ENCODE results near the gene CELF3. TPM values are rescaled to one million over a fixed set of nuclear protein-coding genes. Genes with fewer than 3 reads are reported as not detected.
"Not testable (repeated sequence)": the region's sequence is repeated elsewhere in the genome, so short reads cannot be mapped to it uniquely, and the experiment has no call there.

Gene CELF3
- total RNA-seq, 1 donor from 2014 or later: not detected

DNA sequence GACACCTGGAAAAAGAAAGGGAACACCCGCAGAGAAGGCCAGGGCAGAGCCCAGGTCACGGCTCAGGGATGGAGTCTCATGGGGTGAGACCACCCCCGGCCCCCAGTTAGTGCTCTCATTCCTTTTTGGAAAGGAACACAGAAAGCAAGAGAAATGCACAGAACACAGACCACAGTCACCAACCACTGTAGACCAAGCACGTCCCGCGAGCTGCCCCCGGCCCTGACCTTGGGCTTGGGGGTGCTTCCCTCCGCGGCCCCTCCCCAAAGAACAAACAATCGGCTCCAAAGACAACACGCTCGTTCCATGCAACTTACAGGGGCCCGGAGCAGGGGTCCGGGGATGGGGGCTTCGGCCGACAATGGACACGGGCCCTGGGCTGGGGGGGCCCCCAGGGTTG lies 12.8 kb downstream of the CELF3 start:
- no peak for DNase-seq (ENCODE audit: low read depth)

DNA sequence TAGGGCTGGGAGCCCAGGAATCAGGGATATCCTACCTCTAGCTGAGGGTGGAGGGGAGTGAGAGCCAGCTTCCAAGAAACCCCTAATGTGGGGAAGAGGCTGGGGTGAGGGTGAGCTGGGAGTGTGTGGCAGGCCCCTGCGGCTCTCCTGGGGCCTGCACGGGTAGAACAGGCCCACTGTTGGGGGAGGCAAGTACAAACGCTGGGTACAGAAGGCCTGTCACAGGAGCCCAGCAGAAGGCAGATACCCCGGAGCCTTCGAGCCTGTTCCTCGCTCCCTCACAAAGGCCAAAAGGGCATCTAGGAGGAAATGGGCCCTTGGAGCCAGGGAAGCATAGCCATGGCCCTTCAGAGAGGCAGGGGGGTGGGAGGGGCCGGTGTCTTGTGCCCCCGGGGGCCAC lies 13.7 kb downstream of the CELF3 start:
- no peak for DNase-seq (ENCODE audit: low read depth)

DNA sequence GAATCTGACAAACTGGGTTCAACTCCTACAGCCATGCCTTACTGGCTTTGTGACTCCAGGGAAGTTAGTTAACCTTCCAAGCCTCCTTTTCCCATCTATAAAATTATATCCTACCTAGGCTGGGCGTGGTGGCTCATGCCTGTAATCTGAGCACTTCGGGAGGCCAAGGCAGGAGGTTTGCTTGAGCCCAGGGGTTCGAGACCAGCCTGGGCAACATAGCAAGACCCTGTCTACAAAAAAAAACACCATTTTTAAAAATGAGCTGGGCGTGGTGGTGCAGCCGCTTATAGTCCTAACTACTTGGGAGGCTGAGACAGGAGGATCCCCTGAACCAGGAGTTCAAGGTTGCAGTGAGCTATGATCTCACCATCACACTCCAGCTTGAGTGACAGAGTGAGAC lies 15.1 kb downstream of the CELF3 start:
- DNase-seq (ENCODE audit: low read depth): no peak

DNA sequence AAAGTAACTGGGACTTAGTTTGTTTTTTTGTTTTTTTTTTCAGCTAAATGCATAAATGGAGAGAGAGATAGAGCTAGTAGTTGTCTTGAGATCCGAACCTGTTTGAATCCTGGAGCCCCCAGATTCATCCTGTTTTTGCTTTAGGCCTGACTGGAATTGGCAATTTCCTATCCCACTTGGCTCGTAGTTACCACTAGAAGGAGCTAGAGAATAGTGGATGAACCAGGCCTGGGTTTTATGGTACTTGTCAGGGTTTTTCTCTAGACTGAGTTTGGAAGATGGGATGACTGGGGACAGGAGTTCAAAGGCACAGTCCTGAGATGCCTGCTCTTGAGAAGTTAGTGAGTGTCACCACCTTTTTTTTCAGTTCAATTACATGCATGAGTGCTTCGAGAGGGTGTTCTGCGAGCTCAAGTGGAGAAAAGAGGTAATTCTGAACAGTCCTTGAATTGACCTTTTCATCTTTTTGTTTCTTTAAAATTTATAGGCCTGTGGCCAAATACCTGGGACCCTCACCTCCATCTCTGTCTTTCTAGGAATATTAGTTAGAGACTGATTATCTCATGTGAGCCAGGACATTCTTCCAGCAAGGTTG lies 23.4 kb downstream of the CELF3 start:
- peak; percentile 52 for DNase-seq (ENCODE audit: low read depth)

DNA sequence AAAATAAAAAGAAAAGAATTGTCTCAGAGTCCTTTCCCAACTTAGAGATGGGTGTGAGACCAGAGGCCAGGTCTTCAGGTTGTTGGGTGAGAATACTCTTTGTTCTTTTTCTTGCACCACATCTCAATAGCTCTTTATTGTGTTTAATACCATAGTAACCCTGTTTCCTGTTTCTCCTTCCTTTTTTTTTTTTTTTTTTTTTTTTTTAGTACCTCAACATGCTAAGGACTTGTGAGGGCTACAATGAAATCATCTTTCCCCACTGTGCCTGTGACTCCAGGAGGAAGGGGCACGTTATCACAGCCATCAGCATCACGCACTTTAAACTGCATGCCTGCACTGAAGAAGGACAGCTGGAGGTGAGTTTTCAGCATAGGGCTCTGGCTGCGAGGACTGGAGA lies 24.4 kb downstream of the CELF3 start:
- DNase-seq (ENCODE audit: low read depth): no peak

DNA sequence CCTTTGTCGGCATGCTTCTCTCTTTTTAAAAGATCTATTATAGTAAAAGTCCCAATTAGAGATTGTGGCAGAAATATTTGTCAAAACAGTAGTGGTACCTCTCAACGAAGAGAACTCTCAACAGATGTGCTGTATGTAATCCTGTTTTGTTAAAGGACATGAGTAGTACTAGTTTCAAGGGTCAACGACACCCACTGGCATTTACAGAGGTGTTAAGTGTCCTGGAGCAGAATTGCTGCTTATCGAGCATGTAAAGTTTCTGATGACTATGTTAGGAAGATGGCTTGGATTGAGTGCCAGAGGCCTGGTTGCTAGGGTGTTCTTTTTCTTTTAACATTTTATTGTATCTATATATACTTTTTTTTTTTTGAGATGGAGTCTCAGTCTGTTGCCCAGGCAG lies 27.1 kb downstream of the CELF3 start:
- no peak for DNase-seq (ENCODE audit: low read depth)

DNA sequence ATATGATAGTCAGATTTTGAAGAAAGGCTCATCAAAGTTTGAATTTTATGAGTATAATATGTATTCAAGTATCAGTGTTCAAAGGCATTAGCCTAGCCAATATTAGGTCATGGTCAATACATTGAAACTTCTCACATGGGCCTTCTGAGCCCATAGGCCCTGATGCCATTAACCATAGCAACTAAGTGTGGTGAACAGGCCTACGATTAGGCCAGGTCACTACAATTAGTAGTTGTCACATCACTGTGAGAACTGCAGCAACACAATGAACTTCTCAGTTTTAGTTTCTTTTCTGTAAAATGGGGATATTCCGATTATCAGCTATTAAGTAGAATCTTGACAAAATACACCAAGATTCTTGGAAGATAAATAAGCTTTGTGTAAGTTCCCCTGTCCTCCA lies 30.0 kb downstream of the CELF3 start:
- no peak for DNase-seq (ENCODE audit: low read depth)

DNA sequence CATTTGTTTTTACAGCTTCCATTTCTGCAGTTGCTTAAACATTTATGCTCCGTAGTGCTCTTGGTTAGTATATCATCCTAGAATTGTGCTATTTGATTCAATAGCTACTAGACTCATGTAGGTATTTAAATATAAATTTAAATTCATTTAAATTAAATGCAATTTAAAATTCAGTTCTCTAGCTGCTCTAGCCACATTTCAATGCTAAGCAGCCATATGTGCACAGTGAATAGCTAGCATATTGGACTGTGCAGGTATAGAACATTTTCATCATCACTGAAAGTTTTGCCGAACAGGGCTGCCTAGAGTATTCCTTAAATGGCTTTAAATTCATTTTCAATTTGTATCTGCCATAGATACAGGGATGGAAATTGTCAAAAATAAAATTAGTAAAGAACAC lies 32.5 kb downstream of the CELF3 start:
- DNase-seq (ENCODE audit: low read depth): no peak

DNA sequence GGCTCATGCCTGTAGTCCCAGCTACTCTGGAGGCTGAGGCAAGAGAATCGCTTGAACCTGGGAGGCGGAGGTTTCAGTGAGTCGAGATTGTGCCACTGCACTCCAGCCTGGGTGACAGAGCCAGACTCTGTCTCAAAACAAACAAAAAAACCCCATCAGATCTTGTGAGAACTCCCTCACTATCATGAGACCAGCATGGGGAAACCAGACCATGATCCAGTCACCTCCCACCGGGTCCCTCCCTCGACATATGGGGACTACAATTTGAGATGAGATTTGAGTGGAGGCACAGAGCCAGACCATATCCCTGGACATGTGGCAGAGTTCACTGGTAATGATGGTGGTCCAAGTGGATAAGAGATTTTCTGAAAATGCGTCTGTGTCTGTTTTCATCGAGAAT lies 33.7 kb downstream of the CELF3 start:
- not testable (repeated sequence) for DNase-seq (ENCODE audit: low read depth)

DNA sequence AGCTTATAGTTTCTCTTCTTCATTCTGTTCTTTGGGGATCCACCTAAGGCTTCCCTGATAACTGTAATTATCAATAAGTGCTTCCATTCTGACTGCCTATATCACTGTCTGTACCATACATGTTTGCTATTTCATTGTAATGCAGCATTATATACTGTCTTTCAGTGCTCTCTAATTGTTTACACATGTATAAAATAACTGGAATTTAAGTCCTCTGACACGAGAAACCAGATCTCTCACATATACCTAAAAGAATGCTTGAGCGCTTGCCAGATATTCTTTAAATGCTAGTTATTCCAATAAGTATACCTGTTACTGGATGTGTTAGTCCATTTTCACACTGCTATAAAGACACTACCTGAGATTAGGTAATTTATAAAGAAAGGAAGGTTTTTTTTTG lies 34.7 kb downstream of the CELF3 start:
- no peak for DNase-seq (ENCODE audit: low read depth)

DNA sequence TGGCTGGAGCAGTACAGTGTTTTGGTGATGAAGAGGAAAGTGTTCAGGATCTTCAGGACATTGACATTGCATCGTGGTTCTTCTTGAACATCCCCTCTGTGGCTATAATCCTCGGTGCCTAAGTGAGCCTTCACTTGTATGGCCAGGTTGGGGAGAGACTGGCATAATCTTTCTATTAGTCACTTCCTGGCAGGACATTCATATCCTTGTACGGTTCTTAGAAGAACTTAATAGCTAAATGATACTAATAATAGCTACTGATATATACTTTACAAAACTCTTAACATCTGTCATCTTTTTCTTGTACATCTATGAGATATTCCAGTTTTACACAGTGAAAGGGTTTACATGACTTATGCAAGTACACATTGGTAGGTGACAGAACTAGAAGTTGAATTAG lies 35.8 kb downstream of the CELF3 start:
- DNase-seq (ENCODE audit: low read depth): peak; percentile 95

DNA sequence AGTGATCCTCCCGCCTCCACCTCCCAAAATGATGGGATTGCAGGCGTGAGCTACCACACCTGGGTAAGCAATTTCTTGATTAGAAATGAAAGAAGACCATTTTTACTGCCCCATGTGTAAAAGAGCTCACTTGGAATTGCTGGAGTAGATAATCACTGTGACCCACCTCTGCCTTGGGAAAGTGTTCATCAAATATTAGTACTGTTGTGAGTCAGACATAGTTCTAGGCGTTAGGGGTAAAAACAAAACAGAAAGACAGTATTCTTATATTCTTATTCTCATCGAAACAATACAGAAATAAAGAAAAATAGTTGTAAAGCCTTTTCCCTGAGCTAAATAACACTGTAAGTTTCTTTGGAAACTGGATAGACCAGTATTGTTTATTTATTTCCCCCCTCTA lies 36.2 kb downstream of the CELF3 start:
- DNase-seq (ENCODE audit: low read depth): peak; percentile 67

DNA sequence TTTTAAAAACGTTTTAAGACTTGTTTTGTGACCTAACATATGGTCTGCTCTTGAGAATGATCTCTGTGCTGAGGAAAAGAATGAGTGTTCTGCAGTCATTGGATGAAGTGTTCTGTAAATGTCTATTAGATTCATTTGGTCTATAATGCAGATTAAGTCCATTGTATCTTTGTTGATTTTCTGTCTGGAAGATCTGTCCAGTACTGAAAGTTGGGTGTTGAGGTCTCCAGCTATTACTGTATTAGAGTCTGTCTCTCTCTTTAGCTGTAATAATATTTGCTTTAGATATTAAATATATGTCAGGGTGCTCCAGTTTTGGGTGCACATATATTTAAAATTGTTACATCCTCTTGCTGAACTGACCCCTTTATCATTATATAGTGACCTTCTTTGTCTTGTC lies 43.2 kb downstream of the CELF3 start:
- DNase-seq (ENCODE audit: low read depth): no peak

DNA sequence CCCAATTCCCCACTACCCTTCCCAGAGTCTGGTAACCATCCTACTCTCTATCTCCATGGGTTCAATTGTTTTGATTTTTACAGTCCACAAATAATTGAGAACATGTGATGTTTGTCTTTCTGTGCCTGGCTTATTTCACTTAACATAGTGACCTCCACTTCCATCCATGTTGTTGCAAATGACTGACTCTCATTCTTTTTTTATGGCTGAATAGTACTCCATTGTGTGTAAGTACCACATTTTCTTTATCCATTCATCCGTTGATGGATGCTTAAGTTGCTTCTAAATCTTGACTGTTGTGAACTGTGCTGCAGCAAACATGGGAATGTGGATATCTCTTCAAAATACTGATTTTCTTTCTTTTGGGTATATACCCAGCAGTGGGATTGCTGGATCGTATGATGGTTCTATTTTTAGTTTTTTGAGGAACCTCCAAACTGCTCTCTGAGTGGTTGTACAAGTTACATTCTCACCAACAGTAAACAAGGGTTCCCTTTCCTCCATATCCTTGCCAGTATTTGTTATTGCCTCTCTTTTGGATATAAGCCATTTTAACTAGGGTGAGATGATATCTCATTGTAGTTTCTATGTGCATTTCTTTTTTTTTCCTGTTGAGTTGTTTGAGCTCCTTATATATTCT lies 46.4 kb downstream of the CELF3 start:
- not testable (repeated sequence) for DNase-seq (ENCODE audit: low read depth)

DNA sequence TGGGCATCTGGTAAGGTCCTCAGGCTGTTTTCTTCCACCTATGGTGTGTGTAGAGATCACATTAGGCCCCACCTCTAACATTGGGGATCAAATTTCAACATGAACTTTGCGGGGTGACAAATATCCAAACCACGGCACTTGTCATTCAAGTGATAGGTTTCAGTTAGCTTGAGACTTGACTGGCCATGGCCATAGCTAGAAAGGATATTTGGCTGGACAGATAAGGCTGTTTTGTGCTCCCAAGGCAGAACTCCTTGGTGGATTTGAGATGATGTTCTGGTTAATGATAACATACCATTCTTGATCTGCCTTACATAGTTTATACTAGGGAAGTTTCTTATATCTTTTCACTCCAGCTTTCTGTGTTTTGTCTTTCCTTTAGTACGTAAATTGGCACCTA lies 48.5 kb downstream of the CELF3 start:
- no peak for DNase-seq (ENCODE audit: low read depth)

DNA sequence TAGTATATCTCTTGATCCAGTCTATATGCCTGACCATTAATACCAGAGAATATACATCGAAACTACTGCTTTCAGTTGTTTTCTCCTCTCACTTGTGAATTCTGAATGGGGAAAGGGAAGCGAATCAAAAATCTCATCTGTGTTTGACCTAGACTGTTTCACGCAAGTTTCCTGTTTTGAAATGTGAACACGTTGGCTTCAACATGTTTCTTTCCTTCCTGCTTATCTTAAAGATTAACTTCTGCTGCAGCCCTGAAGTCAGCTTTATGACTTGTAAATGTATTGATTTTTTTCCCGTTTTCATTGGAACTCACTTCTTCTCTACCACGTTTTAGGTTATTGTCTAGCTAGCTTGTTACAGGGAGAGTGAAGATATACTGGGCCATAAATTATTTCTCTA lies 54.9 kb downstream of the CELF3 start:
- DNase-seq (ENCODE audit: low read depth): no peak

DNA sequence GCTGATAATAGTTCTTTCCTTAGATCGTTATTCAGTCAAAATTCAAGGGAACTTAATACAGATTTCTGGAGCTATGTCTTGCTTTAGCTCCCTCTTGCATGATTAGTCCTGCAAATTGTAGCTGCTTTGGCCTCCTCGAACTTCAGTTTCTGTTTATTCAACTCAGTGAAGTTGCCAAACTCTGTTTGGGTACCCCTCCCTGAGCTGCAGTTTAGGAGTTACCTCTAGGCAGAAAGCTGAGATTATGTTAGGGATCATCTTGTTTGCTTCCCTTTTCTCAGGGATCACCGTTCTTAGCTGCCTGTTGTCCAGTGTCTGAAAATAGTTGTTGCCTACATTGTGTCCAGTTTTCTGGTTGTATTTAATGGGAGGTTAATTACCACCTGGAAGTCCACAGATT lies 61.2 kb downstream of the CELF3 start:
- DNase-seq (ENCODE audit: low read depth): no peak

DNA sequence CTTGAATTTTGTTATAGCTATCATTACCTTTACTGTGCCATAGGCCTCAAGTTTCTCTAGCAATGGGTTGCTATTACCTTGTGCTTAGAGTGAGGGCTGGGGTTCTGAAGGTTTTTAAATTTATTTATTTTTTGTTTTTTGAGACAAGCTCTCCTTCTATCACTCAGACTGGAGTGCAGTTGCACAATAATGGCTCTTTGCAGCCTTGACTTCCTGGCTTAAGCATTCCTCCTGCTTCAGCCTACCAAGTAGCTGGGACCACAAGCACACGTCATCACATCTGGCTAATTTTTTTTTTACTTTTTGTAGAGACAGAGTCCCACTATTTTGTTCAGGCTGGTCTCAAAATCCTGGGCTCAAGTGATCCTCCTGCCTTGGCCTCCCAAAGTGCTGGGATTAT lies 63.2 kb downstream of the CELF3 start:
- DNase-seq (ENCODE audit: low read depth): peak; percentile 40

Other genes with a start within 250 kb of the CELF3 start
- 6.6 and 13.2 TPM in 2 replicates for gene CGN, start 205.4 kb downstream of the CELF3 start, total RNA-seq
- gene TUFT1, start 176.5 kb downstream of the CELF3 start, total RNA-seq: 54.1 and 118 TPM in 2 replicates
- 20.3 and 70.1 TPM in 2 replicates for gene SNX27, start 104.8 kb downstream of the CELF3 start, total RNA-seq
- not detected in 2 replicates for gene RIIAD1, start 4.7 kb upstream of the CELF3 start, total RNA-seq
- gene MRPL9, start 46.7 kb upstream of the CELF3 start, total RNA-seq: 48.3 and 114 TPM in 2 replicates
- gene TDRKH, start 73.7 kb upstream of the CELF3 start, total RNA-seq: 9.7 and 10.9 TPM in 2 replicates
- gene LINGO4, start 88.6 kb upstream of the CELF3 start, total RNA-seq: under 0.01 TPM in 1 of 2 replicates, not detected in the other
- 2.1 and 3.9 TPM in 2 replicates for gene RORC, start 115.0 kb upstream of the CELF3 start, total RNA-seq
- not detected in 2 replicates for gene C2CD4D, start 123.0 kb upstream of the CELF3 start, total RNA-seq
- gene THEM5, start 136.9 kb upstream of the CELF3 start, total RNA-seq: not detected in 2 replicates
- 9.9 and 19.8 TPM in 2 replicates for gene THEM4, start 192.7 kb upstream of the CELF3 start, total RNA-seq